ENCODE data around the gene NPAS2. TPM values are rescaled to one million over a fixed set of nuclear protein-coding genes. Genes with fewer than 3 reads are reported as not detected.

NPAS2 gene
- total and polyA plus RNA-seq, 2 donors, result 3.0 to 5.4 TPM

DNA sequence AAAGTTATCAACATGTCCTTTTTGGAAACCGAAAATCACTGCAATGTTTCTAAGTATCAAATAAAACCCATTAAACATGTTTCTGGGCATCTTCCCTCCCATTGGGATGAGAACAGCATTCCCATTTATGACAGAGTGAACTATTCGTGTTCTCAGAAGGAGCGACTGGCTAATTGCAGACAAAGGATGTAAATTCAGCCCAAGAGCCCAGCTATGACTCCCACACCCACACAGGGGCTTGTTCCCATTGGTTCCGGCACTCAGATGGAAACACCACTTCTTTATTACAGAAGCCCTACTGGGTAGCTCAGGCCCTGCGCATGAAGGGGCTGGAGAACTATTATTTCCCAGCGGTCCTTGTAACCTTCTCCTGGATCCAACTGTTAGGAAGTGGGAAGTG lies 16.6 kb upstream of the NPAS2 start:
- Histone ChIP-seq H3K4me3 (ENCODE audit: low read length in 2 of 2) (no peak overlapping the region), H3K27me3 (ENCODE audit: control insufficient read depth in 2 of 2, insufficient read depth in 1 of 2, low read length in 1 of 2) (peaks cover 0 to 14% of the 10 kb centered on the region in 2 donors), H3K27ac (ENCODE audit: low read depth in 1 of 2, low read length in 1 of 2) (no peak overlapping the region), H3K36me3 (ENCODE audit: control insufficient read depth in 2 of 2, insufficient read depth in 2 of 2, low read length in 1 of 2) (no peaks in the 10 kb centered on the region), H3K9me3 (ENCODE audit: control insufficient read depth in 2 of 2, insufficient read depth in 1 of 2, low read length in 1 of 2) (no peaks in the 10 kb centered on the region), H3K4me1 (ENCODE audit: control insufficient read depth in 2 of 2, insufficient read depth in 2 of 2, low read length in 2 of 2) (no peaks in the 10 kb centered on the region)
- WGBS, result 97% methylated on average over 6 of the region's 6 CpGs
- no peak for DNase-seq (ENCODE audit: low read depth in 6 of 9, low spot score in 9 of 9)

DNA sequence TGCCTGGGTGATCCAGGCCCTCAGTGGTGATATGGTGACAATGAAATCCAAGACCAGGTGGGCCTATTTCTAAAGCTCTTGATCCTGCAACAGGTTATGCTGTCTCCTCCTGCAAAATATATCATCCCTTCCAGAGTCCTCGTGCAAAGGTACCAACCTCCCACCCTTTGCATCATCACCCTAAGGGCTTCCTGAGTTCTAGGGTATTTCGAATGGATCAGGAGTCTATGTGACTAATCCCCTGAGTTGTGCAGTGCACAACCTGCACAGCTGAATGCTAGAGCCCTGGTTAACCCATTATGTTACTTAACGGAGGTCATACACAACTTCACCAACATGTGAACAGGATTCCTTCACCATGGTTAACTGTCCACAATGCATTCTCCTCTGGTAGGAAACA lies 13.4 kb upstream of the NPAS2 start:
- H3K27me3 ChIP-seq (ENCODE audit: control insufficient read depth in 2 of 2, insufficient read depth in 1 of 2, low read length in 1 of 2), result peaks cover 2 to 11% of the 10 kb centered on the region in 2 donors
- H3K27ac ChIP-seq (ENCODE audit: low read depth in 1 of 2, low read length in 1 of 2), result no peak overlapping the region
- no peaks in the 10 kb centered on the region for H3K36me3 ChIP-seq (ENCODE audit: control insufficient read depth in 2 of 2, insufficient read depth in 2 of 2, low read length in 1 of 2)
- no peak for DNase-seq (ENCODE audit: low read depth in 6 of 9, low spot score in 9 of 9)
- H3K4me3 ChIP-seq (ENCODE audit: low read length in 2 of 2), result no peak overlapping the region
- 93% methylated on average over 3 of the region's 3 CpGs for WGBS
- H3K9me3 ChIP-seq (ENCODE audit: control insufficient read depth in 2 of 2, insufficient read depth in 1 of 2, low read length in 1 of 2), result no peaks in the 10 kb centered on the region
- no peaks in the 10 kb centered on the region for H3K4me1 ChIP-seq (ENCODE audit: control insufficient read depth in 2 of 2, insufficient read depth in 2 of 2, low read length in 2 of 2)

DNA sequence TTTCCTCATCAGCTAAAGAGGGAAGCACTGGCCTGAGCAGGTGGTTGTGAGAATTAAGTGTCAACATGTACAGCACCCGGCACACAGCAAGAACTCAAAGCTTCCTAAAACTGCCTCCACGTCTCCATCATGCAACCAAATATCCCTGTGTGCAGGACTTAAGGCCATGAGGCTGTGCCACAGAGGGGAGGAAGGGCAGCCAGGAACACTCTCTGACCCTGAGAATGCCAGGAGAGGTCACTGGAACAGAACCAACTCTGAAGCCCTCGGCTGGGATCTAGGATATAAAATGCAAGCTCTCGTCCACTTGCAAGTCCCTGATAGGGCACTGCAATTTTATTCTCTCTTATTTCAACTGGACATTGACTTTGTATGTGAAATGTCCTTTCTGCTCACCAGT lies 12.2 kb upstream of the NPAS2 start:
- Histone ChIP-seq H3K4me3 (ENCODE audit: low read length in 2 of 2) (no peak overlapping the region), H3K9me3 (ENCODE audit: control insufficient read depth in 2 of 2, insufficient read depth in 1 of 2, low read length in 1 of 2) (no peaks in the 10 kb centered on the region), H3K36me3 (ENCODE audit: control insufficient read depth in 2 of 2, insufficient read depth in 2 of 2, low read length in 1 of 2) (no peaks in the 10 kb centered on the region), H3K27ac (ENCODE audit: low read depth in 1 of 2, low read length in 1 of 2) (no peak overlapping the region), H3K4me1 (ENCODE audit: control insufficient read depth in 2 of 2, insufficient read depth in 2 of 2, low read length in 2 of 2) (peaks cover 2 to 6% of the 10 kb centered on the region in 2 donors), H3K27me3 (ENCODE audit: control insufficient read depth in 2 of 2, insufficient read depth in 1 of 2, low read length in 1 of 2) (peaks cover 2 to 11% of the 10 kb centered on the region in 2 donors)
- DNase-seq (ENCODE audit: low read depth in 6 of 9, low spot score in 9 of 9), result no peak
- WGBS, result 87% methylated on average over 4 of the region's 4 CpGs

DNA sequence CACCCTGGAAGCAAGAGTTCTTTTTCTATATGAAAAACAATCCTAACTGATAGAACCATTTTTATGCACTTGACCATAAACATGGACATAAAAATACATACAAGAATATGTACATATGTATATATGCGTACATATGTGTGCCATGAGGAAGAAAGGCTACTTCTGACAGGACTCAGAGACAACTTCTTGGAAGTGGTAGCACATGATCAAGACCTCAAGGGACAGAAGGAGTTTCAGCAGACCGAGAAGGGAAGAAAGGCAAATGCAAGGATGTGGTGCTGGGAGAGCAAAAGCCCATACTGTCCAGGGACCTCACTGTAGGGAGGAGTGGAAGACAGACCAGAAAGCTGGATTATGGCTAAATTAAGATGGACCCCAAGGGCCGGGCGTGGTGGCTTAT lies 11.4 kb upstream of the NPAS2 start:
- 87% methylated on average over 4 of the region's 4 CpGs for WGBS
- Histone ChIP-seq H3K9me3 (ENCODE audit: control insufficient read depth in 2 of 2, insufficient read depth in 1 of 2, low read length in 1 of 2) (no peaks in the 10 kb centered on the region), H3K4me1 (ENCODE audit: control insufficient read depth in 2 of 2, insufficient read depth in 2 of 2, low read length in 2 of 2) (peaks cover 2 to 13% of the 10 kb centered on the region in 2 donors), H3K27ac (ENCODE audit: low read depth in 1 of 2, low read length in 1 of 2) (no peak overlapping the region), H3K4me3 (ENCODE audit: low read length in 2 of 2) (no peak overlapping the region), H3K36me3 (ENCODE audit: control insufficient read depth in 2 of 2, insufficient read depth in 2 of 2, low read length in 1 of 2) (no peaks in the 10 kb centered on the region), H3K27me3 (ENCODE audit: control insufficient read depth in 2 of 2, insufficient read depth in 1 of 2, low read length in 1 of 2) (peaks cover 2 to 11% of the 10 kb centered on the region in 2 donors)
- no peak for DNase-seq (ENCODE audit: low read depth in 6 of 9, low spot score in 9 of 9)

DNA sequence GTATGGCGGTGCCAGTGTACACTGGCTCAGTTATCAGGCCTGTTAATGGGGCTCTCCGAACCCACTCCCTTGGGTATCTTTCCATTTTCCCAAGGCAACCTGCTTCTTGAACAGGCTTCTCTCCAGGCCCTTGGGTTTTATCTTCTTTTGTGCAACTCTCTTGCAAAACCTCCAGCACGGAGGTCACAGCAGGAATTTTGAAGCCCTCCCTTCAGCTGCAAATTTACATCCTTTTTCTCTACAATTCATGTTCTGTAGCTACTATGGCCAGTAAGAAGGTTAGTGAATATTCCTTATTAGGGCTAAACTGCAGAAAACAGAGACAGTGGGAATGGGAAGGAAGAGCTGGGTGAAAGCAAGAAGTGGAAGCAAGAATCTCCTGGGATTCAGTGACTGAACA lies 10.4 kb upstream of the NPAS2 start:
- Histone ChIP-seq H3K36me3 (ENCODE audit: control insufficient read depth in 2 of 2, insufficient read depth in 2 of 2, low read length in 1 of 2) (no peaks in the 10 kb centered on the region), H3K4me1 (ENCODE audit: control insufficient read depth in 2 of 2, insufficient read depth in 2 of 2, low read length in 2 of 2) (peaks cover 2 to 22% of the 10 kb centered on the region in 2 donors), H3K27ac (ENCODE audit: low read depth in 1 of 2, low read length in 1 of 2) (no peak overlapping the region), H3K27me3 (ENCODE audit: control insufficient read depth in 2 of 2, insufficient read depth in 1 of 2, low read length in 1 of 2) (peaks cover 2 to 11% of the 10 kb centered on the region in 2 donors), H3K4me3 (ENCODE audit: low read length in 2 of 2) (no peak overlapping the region), H3K9me3 (ENCODE audit: control insufficient read depth in 2 of 2, insufficient read depth in 1 of 2, low read length in 1 of 2) (no peaks in the 10 kb centered on the region)
- WGBS, result 73% methylated on average over 3 of the region's 3 CpGs
- DNase-seq (ENCODE audit: low read depth in 6 of 9, low spot score in 9 of 9), result no peak

DNA sequence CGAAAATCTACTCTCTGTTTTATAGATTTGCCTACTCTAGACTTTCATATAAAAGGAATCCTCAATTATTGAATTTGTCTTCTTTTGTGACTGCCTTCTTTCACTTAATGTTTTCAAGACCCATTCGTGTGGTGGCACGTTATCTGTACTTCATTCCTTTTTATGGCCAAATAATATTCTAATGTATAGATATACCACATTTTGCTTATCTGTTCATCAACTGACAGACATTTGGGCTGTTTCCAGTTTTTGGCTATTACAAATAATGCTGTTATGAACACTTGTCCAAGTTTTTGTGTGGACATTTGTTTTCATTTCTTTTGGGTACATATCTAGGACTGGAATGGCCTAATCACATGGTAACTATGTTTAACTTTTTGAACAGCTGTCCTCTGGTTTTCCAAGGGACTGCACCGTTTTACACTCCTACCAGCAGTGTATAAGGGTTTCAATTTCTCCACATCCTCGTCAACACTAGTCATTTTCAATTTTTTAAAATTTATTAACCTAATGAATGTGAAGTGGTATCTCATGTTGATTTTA lies 9.3 kb upstream of the NPAS2 start:
- peaks cover 2 to 10% of the 10 kb centered on the region in 2 donors for H3K27me3 ChIP-seq (ENCODE audit: control insufficient read depth in 2 of 2, insufficient read depth in 1 of 2, low read length in 1 of 2)
- no peaks in the 10 kb centered on the region for H3K9me3 ChIP-seq (ENCODE audit: control insufficient read depth in 2 of 2, insufficient read depth in 1 of 2, low read length in 1 of 2)
- WGBS, result 83% methylated on average over 5 of the region's 5 CpGs
- no peak overlapping the region for H3K27ac ChIP-seq (ENCODE audit: low read depth in 1 of 2, low read length in 1 of 2)
- H3K36me3 ChIP-seq (ENCODE audit: control insufficient read depth in 2 of 2, insufficient read depth in 2 of 2, low read length in 1 of 2), result no peaks in the 10 kb centered on the region
- H3K4me1 ChIP-seq (ENCODE audit: control insufficient read depth in 2 of 2, insufficient read depth in 2 of 2, low read length in 2 of 2), result peaks cover 2 to 24% of the 10 kb centered on the region in 2 donors
- H3K4me3 ChIP-seq (ENCODE audit: low read length in 2 of 2), result no peak overlapping the region
- DNase-seq (ENCODE audit: low read depth in 6 of 9, low spot score in 9 of 9), result no peak

DNA sequence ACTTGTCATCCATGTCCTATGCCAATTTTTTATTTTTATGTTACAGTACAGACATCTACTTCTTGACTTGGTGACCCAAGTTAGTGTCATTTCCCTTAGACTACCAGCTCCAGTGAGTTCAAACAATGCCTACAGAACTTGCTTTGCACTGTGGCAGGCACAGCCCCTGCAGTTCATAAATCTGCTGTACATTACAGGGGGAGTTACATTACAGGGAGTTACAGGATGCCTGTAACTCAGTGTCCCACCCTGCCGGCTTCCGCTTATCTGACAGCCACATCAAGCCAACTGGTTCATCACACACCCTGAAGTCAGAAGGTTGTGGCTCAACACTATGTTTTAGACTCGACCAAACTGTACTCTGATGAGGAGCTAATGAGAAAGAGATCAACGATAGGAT lies 7.8 kb upstream of the NPAS2 start:
- H3K9me3 ChIP-seq (ENCODE audit: control insufficient read depth in 2 of 2, insufficient read depth in 1 of 2, low read length in 1 of 2), result no peaks in the 10 kb centered on the region
- H3K4me3 ChIP-seq (ENCODE audit: low read length in 2 of 2), result no peak overlapping the region
- H3K27me3 ChIP-seq (ENCODE audit: control insufficient read depth in 2 of 2, insufficient read depth in 1 of 2, low read length in 1 of 2), result peaks cover 3 to 11% of the 10 kb centered on the region in 2 donors
- peaks cover 2 to 24% of the 10 kb centered on the region in 2 donors for H3K4me1 ChIP-seq (ENCODE audit: control insufficient read depth in 2 of 2, insufficient read depth in 2 of 2, low read length in 2 of 2)
- no peaks in the 10 kb centered on the region for H3K36me3 ChIP-seq (ENCODE audit: control insufficient read depth in 2 of 2, insufficient read depth in 2 of 2, low read length in 1 of 2)
- H3K27ac ChIP-seq (ENCODE audit: low read depth in 1 of 2, low read length in 1 of 2), result no peak overlapping the region
- DNase-seq (ENCODE audit: low read depth in 6 of 9, low spot score in 9 of 9), result peak in 3 of 9 donors; percentile 15 to 68 (median 44)
- 86% methylated on average over 4 of the region's 4 CpGs for WGBS

DNA sequence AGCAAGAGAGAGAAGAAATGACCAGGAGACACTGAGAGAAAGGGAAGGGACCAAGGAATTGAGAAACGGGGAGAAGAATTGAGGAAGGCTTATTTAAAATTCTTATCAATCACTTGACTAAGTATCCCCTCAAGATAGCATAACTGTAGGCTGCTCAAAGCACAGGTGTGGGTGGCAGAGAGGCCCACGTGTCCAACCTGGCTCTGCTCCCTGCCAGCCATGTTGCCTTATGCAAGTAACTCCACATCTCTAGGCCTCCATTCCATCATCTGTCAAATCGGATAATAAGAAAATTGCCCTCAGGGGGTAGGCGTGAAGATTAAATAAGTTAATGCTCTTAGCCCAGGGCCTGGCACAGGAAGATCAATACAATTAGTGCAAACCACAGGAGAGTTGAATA lies 7.4 kb upstream of the NPAS2 start:
- H3K27me3 ChIP-seq (ENCODE audit: control insufficient read depth in 2 of 2, insufficient read depth in 1 of 2, low read length in 1 of 2), result peaks cover 7 to 14% of the 10 kb centered on the region in 2 donors
- DNase-seq (ENCODE audit: low read depth in 6 of 9, low spot score in 9 of 9), result no peak
- 85% methylated on average over 4 of the region's 4 CpGs for WGBS
- no peaks in the 10 kb centered on the region for H3K9me3 ChIP-seq (ENCODE audit: control insufficient read depth in 2 of 2, insufficient read depth in 1 of 2, low read length in 1 of 2)
- no peak overlapping the region for H3K27ac ChIP-seq (ENCODE audit: low read depth in 1 of 2, low read length in 1 of 2)
- H3K4me3 ChIP-seq (ENCODE audit: low read length in 2 of 2), result no peak overlapping the region
- H3K36me3 ChIP-seq (ENCODE audit: control insufficient read depth in 2 of 2, insufficient read depth in 2 of 2, low read length in 1 of 2), result no peaks in the 10 kb centered on the region
- peaks cover 2 to 24% of the 10 kb centered on the region in 2 donors for H3K4me1 ChIP-seq (ENCODE audit: control insufficient read depth in 2 of 2, insufficient read depth in 2 of 2, low read length in 2 of 2)

DNA sequence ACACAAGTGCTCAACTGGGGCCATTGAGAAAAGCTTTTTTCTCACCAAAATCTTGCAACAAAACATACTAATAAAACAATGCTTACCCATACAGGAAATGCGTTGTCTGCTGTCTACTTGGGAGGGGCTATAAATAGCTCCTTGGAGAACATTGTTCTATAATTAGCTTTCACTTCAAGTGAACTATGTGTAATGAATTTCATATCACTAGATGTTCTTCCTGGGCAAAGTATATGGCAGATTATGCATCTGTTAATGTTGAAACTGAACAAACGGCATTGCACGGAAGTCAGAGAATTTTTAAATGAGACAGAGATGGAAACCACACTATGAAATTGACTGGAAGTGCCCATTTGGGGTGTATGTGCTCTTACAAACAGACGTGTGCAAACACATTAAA lies 6.4 kb upstream of the NPAS2 start:
- Histone ChIP-seq H3K4me1 (ENCODE audit: control insufficient read depth in 2 of 2, insufficient read depth in 2 of 2, low read length in 2 of 2) (peaks cover 2 to 30% of the 10 kb centered on the region in 2 donors), H3K27ac (ENCODE audit: low read depth in 1 of 2, low read length in 1 of 2) (no peak overlapping the region), H3K36me3 (ENCODE audit: control insufficient read depth in 2 of 2, insufficient read depth in 2 of 2, low read length in 1 of 2) (no peaks in the 10 kb centered on the region), H3K27me3 (ENCODE audit: control insufficient read depth in 2 of 2, insufficient read depth in 1 of 2, low read length in 1 of 2) (peaks cover 17 to 21% of the 10 kb centered on the region in 2 donors), H3K4me3 (ENCODE audit: low read length in 2 of 2) (no peak overlapping the region), H3K9me3 (ENCODE audit: control insufficient read depth in 2 of 2, insufficient read depth in 1 of 2, low read length in 1 of 2) (no peaks in the 10 kb centered on the region)
- peak in 3 of 9 donors; percentile 11 to 55 (median 17) for DNase-seq (ENCODE audit: low read depth in 6 of 9, low spot score in 9 of 9)
- WGBS, result 65% methylated on average over 4 of the region's 4 CpGs
